HG03432 (cell line): ENCODE measurements around the gene UIMC1.
"Not testable (repeated sequence)": the region's sequence is repeated elsewhere in the genome, so short reads cannot be mapped to it uniquely, and the experiment has no call there.

Experiments used
- ATAC-seq: cut with Tn5 transposase; IDR thresholded peaks from one replicate; pipeline ENCODE4 v1.9.1; 2021; ENCODE audit warnings: mild to moderate bottlenecking, moderate library complexity; ENCODE audit not compliant: unreplicated experiment

Gene UIMC1

GRCh38 chr5:177006265-177006972 lies at the start of gene UIMC1:
UIMC1 (minus strand) TSS chr5:177006779; CDS start chr5:176982615, 24,164 bp downstream.
- peak; percentile 83 for ATAC-seq

GRCh38 chr5:177049285-177049684 lies 42.7 kb upstream of the UIMC1 start:
- no peak for ATAC-seq

- not testable (repeated sequence) for ATAC-seq
These were observed 42.0 kb upstream of the UIMC1 start for GRCh38 chr5:177048531-177048930.

- no peak for ATAC-seq
These were observed 39.1 kb upstream of the UIMC1 start for GRCh38 chr5:177045631-177046030.

GRCh38 chr5:177044641-177045040 lies 38.1 kb upstream of the UIMC1 start:
- no peak for ATAC-seq

DNA sequence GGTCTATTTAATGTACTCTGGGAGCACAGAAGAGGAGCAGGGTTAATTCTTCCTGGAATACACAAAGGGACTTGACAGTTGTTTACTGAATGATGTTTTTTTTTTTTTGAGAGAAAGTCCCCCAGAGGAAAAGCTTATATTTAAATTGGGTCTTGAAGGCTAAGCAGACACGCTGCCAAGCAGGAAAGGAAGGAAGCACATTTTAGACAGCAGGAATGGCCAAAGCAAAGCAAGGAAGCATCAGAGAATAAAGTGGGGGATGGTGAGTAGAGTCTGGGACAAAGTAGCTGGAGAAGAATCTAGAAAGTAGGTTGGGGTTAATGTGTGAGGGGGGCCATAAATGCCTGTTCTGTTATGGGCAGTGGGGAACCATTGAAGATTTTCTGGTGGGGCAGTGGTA lies 37.4 kb upstream of the UIMC1 start:
- no peak for ATAC-seq

- ATAC-seq = no peak
These were observed 36.5 kb upstream of the UIMC1 start for GRCh38 chr5:177043114-177043513.

GRCh38 chr5:177041936-177042335 lies 35.4 kb upstream of the UIMC1 start:
- ATAC-seq = no peak

DNA sequence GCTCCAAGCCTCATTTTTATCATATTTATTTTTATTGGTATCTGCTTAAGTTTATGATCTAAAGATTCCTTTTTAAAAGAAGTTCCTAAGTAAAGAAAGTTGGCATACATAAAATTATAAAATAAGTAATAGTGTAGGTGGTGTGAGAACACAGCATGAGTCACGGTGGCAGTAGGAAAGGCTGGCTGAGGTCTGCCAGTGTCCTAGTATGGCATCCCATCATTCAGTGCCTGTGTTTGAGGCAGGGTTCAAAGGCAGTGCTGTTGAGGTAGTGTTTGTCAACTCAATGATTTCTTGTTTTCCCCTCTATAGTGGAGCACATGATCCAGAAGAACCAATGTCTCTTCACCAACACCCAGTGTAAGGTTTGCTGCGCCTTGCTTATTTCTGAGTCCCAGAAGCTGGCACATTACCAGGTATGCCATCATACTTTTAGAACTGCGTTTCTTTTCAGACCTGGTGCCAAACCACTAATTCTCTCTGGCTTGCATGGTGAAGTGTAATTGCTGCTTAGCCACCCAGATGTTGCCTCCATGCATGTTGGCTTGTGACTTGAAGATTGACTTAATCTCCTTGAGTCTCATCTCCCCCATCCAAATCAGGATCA lies 34.3 kb upstream of the UIMC1 start:
- no peak for ATAC-seq

DNA sequence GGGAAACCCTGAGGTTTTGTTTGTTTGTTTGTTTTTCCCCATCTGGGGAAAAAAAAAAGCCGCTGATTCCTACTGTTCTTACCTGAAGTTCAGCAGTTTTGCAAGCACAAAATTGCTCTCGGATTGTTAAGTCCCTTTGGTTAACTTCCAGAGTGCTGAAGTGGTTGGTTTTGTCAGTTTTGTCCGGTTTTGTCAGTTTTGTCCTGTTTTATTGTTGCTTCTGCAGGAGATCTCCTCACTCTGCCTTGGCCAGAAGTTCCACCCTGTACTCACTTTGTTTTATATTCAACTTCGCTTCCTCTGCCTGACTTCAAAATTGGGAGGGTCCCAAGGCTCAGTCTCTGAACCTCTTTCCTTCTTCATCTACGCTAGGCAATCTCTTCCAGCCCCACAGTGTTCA lies 30.3 kb upstream of the UIMC1 start:
- no peak for ATAC-seq

DNA sequence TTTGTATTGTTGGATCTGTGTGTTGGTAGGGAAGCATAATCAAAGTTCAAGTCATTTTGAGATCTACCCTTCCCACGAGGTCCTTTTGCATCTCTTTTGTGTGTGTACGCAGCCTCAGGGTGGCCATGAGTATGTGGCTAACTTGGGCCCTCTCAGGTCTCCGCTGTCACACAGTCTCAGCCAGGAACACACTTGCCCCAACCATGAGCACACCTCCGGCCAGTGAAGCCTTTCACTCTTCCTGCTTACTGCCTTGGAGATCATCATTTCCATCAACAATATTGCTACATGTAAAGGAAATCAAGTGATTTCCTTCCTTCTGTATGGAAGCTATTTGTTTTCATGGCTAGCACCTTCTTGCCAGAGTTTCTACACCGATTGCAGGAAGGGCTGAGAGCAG lies 29.9 kb upstream of the UIMC1 start:
- no peak for ATAC-seq

- no peak for ATAC-seq
These were observed 29.4 kb upstream of the UIMC1 start for GRCh38 chr5:177035976-177036375.

DNA sequence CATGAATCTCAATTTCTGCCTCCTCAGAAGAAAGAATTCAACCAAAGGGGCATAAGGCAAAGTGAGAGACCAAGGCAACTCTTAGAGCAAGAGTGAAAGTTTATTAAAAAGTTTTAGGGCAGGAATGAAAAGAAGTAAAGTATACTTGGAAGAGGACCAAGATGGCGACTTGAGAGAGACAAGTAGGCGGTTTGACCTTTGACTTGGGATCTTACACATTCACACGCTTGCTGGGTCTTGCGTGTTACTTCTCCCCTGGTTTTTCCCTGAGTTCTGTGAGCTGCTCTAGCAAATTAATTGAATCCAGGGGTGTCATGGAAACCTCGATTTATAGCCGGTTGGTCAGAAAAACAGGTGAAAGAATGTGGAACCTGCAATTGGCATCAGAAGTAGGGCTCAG lies 22.9 kb upstream of the UIMC1 start:
- no peak for ATAC-seq

DNA sequence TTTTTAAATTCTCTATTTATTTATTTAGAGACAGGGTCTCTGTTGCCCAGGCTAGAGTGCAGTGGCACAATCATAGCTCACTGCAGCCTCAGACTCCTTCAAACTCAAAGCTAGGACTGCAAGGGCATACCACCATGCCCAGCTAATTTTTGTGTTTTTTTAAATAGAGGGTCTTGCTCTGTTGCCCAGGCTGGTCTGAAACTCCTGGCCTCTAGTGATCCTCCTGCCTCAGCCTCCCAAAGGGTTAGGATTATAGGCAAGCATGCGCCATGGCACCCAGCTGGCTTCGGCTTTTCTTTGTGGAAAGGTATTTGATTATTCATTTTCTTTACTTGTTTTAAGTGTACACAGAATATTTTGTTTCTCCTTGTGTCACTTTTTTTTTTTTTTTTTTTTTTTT lies 21.1 kb upstream of the UIMC1 start:
- no peak for ATAC-seq

GRCh38 chr5:177025101-177025601 lies 18.6 kb upstream of the UIMC1 start:
- no peak for ATAC-seq

DNA sequence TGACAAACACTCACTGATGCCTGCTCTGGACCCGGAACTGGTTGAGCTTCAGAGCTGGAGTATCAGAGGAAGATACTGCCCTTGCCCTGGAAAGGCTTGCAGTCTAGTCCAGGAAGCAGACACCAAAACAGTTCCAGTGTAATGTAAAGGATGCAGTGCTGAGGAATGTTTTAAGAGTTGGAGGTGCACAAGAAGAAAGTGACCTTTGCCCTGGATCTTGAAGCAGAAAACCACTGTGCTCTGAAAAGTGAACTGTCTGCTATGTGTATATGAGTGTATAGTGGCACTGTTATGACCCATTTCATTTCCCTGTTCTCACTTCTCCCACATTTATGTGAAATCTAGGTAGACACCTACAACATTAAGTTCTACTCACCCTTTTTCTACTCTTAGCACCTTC lies 18.0 kb upstream of the UIMC1 start:
- no peak for ATAC-seq

- no peak for ATAC-seq
These were observed 16.7 kb upstream of the UIMC1 start for GRCh38 chr5:177023303-177023664.

DNA sequence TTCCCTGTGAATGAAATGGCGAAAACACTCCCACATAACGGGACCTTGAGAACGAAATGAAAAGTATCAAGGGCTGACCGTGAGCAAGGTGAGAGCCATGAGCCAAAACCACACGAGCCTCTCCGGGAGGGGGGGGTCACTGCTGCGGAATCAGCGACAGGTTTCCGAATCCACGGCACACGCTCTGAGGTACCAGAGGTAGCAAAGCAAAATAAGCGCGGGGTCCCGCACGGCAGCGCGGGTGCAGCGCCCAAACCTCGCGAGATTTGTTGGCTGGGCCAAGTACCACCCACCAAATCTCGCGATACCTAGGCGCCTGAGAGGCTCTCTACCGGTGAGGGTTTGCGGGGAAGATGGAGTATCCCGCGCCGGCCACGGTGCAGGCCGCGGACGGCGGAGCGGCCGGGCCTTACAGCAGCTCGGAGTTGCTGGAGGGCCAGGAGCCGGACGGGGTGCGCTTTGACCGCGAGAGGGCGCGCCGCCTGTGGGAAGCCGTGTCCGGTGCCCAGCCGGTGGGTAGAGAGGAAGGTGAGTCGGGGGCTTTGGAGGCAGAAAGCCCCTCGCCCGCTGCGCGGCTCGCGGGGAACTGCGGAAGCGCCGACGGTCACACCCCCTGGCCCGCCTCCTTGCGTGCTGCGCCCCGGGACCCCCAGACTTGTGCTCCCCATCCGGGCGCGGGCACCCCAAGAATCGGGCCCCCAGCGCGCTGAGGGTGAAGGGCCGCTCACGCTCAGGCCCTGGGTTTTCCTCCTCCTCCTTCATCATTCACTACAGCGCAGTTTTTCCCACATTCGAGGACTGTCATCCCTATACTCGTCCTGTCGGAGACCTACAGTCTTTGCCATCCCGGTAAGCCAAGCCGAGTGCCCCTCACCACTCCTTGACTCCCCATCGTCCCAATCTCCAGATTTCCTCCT lies 16.1 kb upstream of the UIMC1 start, which contains the start of gene ZNF346:
Gene ZNF346, plus strand, starts transcription at position 311 of the 917 bp plus-strand sequence. Its CDS starts 43 bp downstream, at position 354.
- ATAC-seq = peak; percentile 94

- ATAC-seq = no peak
These were observed 13.5 kb upstream of the UIMC1 start for GRCh38 chr5:177020033-177020432.

DNA sequence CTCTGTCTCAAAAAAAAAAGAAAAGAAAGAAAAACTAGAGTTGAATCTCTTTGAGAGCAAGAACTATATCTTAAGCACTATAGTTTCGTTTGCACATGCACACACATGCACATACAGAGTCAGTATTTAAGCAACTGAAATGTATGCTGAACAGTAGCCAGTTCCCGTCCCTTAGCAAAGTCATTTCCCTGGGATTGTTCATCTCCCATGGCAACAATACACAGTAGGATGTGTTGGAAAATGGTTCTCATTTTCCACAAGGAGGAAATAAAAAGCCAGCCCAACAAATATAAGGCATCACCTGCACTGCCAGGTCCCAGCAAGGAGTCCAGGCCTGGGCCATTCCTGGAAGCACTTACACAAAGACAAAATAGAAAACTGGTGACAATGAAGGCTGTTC lies 11.8 kb upstream of the UIMC1 start:
- ATAC-seq = no peak

GRCh38 chr5:177015156-177015555 lies 8.6 kb upstream of the UIMC1 start:
- no peak for ATAC-seq
